SK-N-SH treated with all-trans-retinoic acid at 6 μM for 48 hours (cell line): ENCODE measurements around the gene CD38.
A peak's percentile ranks its signal among the peaks of the same experiment; 100 is the strongest.

ENCODE experiments used
- ATAC-seq: fragments of 200-7000 bp; cut with Tn5 transposase; 3 replicates; pipeline ENCODE4 v1.9.1; 2020; ENCODE audit warnings: mild to moderate bottlenecking, moderate library complexity
- ARNTL ChIP-seq: fragments of 450-650 bp; formaldehyde crosslinking; IDR thresholded peaks from 2 replicates; pipeline ENCODE4 v1.5.0; 2020; ENCODE audit warnings: low read depth, mild to moderate bottlenecking, moderate library complexity, borderline replicate concordance
- BACH2 ChIP-seq: fragments of 250-450 bp; sonication (Bioruptor Pico); IDR thresholded peaks from 2 replicates; pipeline ENCODE4 v1.9.0; 2021; ENCODE audit warnings: mild to moderate bottlenecking, borderline replicate concordance
- CSDC2 ChIP-seq: fragments of 250-450 bp; sonication (Bioruptor Pico); IDR thresholded peaks from 2 replicates; pipeline ENCODE4 v1.5.0; 2020; ENCODE audit warnings: mild to moderate bottlenecking, moderate library complexity
- ESRRG ChIP-seq: fragments of 250-450 bp; sonication (Bioruptor Pico); IDR thresholded peaks from 2 replicates; pipeline ENCODE4 v1.6.1; 2021; ENCODE audit warnings: mild to moderate bottlenecking
- GLIS3 ChIP-seq: fragments of 250-450 bp; sonication (Bioruptor Pico); IDR thresholded peaks from 2 replicates; pipeline ENCODE4 v1.5.0; 2020; ENCODE audit warnings: mild to moderate bottlenecking, moderate library complexity
- ISL1 ChIP-seq: fragments of 250-450 bp; sonication (Bioruptor Pico); IDR thresholded peaks from 2 replicates; pipeline ENCODE4 v2.1.2; 2022; ENCODE audit warnings: mild to moderate bottlenecking, moderate library complexity
- OSR1 ChIP-seq: fragments of 250-450 bp; sonication (Bioruptor Pico); IDR thresholded peaks from 2 replicates; pipeline ENCODE4 v1.8.0; 2022; ENCODE audit warnings: moderate library complexity, mild to moderate bottlenecking, inconsistent platforms
- PPARA ChIP-seq: fragments of 250-450 bp; sonication (Bioruptor Pico); IDR thresholded peaks from 2 replicates; pipeline ENCODE4 v1.5.0; 2020; ENCODE audit warnings: mild to moderate bottlenecking, borderline replicate concordance
- RARB ChIP-seq: fragments of 250-450 bp; sonication (Bioruptor Pico); IDR thresholded peaks from 2 replicates; pipeline ENCODE4 v1.8.0; 2021; ENCODE audit warnings: mild to moderate bottlenecking, moderate library complexity
- TCF4 ChIP-seq: fragments of 250-450 bp; sonication (Bioruptor Pico); IDR thresholded peaks from 2 replicates; pipeline ENCODE4 v1.8.0; 2021; ENCODE audit warnings: mild to moderate bottlenecking, moderate library complexity, borderline replicate concordance
- TOX ChIP-seq: fragments of 250-450 bp; sonication (Bioruptor Pico); IDR thresholded peaks from 2 replicates; pipeline ENCODE4 v1.8.0; 2021; ENCODE audit warnings: mild to moderate bottlenecking, moderate library complexity, borderline replicate concordance
- ZC3H10 ChIP-seq: fragments of 250-450 bp; sonication (Bioruptor Pico); IDR thresholded peaks from 2 replicates; pipeline ENCODE4 v1.5.1; 2021; ENCODE audit warnings: mild to moderate bottlenecking, moderate library complexity
- ZFP3 ChIP-seq: fragments of 250-450 bp; sonication (Bioruptor Pico); IDR thresholded peaks from 2 replicates; pipeline ENCODE4 v1.5.0; 2020; ENCODE audit warnings: mild to moderate bottlenecking, moderate library complexity
- ZNF565 ChIP-seq: fragments of 450-650 bp; formaldehyde crosslinking; conservative IDR thresholded peaks from 2 replicates; pipeline ENCODE4 v1.5.0; 2020; ENCODE audit warnings: low read depth, mild to moderate bottlenecking, moderate library complexity
- TF ChIP-seq, protein P1 (sequence below): fragments of 250-450 bp; sonication (Bioruptor Pico); IDR thresholded peaks from 2 replicates; pipeline ENCODE4 v1.5.0; 2020; ENCODE audit warnings: mild to moderate bottlenecking, moderate library complexity
- TF ChIP-seq, protein P2 (sequence below): fragments of 250-450 bp; sonication (Bioruptor Pico); IDR thresholded peaks from 2 replicates; pipeline ENCODE4 v1.8.0; 2021; ENCODE audit warnings: low read depth, mild to moderate bottlenecking, moderate library complexity, borderline replicate concordance
- TF ChIP-seq, protein P3 (sequence below): fragments of 250-450 bp; sonication (Bioruptor Pico); IDR thresholded peaks from 2 replicates; pipeline ENCODE4 v1.5.1; 2020; ENCODE audit warnings: low read depth, mild to moderate bottlenecking, moderate library complexity
- TF ChIP-seq, protein P4 (sequence below): fragments of 250-450 bp; sonication (Bioruptor Pico); IDR thresholded peaks from 2 replicates; pipeline ENCODE4 v1.8.0; 2020; ENCODE audit warnings: mild to moderate bottlenecking, moderate library complexity, borderline replicate concordance

CD38 gene

DNA sequence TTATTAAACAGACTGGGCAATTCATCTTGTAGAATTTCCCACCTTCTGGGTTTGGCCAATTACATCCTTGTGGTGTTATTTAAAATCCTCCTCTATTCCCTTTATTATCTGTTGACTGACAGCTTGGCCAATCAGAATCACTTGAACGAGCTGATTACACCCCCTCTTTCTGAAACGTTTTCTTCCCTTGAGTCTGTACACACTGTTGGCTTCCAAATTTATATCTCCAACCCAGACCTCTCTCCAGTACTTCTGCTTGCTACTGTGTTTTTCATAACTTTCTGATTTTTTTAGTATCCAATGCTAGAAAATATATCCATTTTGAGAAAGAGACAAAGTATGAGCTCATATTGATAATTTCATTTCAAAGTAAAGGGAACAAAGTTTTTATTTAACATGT lies 14.8 kb downstream of the CD38 start (continued):
- no peak for TF ChIP-seq ZFP3 (CRISPR knock-in tag)
- no peak for TF ChIP-seq CSDC2 (CRISPR knock-in tag)

DNA sequence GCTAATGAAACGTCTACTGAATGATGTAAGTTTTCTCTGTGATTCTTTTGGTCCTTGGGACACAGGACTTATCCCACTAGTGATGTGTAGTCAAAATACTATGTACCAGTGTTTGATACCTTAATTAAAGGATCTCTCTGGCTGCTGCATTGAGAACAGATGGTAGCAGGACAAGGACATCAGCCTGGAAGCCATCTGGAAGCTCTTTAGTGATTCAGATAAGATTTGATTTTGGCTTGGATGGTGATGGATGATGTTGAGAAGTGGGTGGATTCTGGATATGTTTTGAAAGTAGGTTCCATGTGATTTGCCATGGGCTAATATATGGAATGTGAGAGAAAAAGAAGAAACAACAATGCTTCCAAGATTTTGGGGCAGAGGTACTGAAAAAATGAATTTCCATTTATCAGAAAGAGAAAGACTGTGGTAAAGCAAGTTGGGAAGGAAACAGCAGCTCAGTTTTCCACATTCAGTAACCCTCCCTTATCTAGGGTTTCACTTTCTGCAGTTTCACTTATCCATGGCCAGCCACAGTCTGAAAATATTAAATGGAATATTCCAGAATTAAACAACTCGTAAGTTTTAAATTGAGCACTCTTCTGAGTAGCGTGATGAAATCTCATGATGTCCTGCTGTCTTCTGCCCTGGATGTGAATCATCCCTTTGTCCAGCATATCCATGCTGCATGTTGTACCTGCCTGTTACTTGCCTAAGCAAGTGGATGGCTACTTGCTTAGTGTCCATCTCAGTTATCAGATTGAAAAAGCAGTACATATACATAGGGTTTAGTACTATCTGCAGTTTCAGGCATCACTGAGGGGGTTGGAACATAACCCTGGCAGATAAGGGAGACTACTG lies 15.6 kb downstream of the CD38 start:
- no peak; the same call in 2 of the 3 replicates for ATAC-seq
- TF ChIP-seq GLIS3 (CRISPR knock-in tag), result no peak
- TF ChIP-seq, protein P1, sequence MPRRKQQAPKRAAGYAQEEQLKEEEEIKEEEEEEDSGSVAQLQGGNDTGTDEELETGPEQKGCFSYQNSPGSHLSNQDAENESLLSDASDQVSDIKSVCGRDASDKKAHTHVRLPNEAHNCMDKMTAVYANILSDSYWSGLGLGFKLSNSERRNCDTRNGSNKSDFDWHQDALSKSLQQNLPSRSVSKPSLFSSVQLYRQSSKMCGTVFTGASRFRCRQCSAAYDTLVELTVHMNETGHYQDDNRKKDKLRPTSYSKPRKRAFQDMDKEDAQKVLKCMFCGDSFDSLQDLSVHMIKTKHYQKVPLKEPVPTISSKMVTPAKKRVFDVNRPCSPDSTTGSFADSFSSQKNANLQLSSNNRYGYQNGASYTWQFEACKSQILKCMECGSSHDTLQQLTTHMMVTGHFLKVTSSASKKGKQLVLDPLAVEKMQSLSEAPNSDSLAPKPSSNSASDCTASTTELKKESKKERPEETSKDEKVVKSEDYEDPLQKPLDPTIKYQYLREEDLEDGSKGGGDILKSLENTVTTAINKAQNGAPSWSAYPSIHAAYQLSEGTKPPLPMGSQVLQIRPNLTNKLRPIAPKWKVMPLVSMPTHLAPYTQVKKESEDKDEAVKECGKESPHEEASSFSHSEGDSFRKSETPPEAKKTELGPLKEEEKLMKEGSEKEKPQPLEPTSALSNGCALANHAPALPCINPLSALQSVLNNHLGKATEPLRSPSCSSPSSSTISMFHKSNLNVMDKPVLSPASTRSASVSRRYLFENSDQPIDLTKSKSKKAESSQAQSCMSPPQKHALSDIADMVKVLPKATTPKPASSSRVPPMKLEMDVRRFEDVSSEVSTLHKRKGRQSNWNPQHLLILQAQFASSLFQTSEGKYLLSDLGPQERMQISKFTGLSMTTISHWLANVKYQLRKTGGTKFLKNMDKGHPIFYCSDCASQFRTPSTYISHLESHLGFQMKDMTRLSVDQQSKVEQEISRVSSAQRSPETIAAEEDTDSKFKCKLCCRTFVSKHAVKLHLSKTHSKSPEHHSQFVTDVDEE (CRISPR knock-in tag), result peak; percentile 85; the same call in 1 of the 2 replicates
- TF ChIP-seq TCF4 (CRISPR knock-in tag), result peak; percentile 97
- no peak for TF ChIP-seq BACH2 (CRISPR knock-in tag)

DNA sequence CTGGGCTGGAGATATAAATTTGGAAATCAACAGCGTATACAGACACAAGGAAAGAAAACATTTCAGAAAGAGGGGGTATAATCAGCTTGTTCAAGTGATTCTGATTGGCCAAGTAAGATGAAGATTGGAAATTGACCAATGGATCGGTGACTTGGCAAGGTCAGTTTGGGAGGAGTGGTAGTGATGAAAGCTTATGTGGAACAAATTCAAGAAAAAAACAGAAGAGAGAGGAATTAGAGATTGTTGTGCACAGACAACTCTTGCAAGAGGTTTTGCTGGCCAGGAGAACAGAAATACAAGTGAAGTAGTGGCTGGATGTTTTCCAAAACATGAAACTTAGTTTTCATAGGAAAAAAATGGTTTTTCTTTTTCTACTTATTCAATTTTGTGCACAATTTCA lies 16.3 kb downstream of the CD38 start:
- ATAC-seq, result no peak
- TF ChIP-seq ZNF565 (CRISPR knock-in tag) (no peak), ESRRG (CRISPR knock-in tag) (no peak), OSR1 (CRISPR knock-in tag) (no peak)
- TF ChIP-seq, protein P2, sequence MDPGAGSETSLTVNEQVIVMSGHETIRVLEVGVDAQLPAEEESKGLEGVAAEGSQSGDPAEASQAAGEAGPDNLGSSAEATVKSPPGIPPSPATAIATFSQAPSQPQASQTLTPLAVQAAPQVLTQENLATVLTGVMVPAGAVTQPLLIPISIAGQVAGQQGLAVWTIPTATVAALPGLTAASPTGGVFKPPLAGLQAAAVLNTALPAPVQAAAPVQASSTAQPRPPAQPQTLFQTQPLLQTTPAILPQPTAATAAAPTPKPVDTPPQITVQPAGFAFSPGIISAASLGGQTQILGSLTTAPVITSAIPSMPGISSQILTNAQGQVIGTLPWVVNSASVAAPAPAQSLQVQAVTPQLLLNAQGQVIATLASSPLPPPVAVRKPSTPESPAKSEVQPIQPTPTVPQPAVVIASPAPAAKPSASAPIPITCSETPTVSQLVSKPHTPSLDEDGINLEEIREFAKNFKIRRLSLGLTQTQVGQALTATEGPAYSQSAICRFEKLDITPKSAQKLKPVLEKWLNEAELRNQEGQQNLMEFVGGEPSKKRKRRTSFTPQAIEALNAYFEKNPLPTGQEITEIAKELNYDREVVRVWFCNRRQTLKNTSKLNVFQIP (CRISPR knock-in tag), result no peak

DNA sequence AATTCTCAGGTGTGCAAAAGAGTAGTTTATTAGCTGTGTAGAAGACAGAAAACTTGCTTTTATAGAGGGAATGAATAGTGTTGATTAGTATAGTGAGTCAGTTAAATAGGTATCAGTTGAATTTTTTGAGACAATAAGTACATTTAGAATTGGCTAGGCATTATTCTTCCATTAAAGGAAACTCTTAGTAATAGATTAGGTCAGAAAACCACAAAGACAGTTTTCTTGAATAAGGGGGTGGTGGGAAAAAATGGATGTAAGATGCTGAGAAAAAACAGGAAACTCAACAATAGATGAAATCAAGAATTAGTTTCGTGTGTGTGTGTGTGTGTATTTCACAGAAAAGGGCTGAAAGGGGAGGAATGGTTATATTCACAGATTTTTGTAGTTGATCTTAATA lies 16.8 kb downstream of the CD38 start:
- TF ChIP-seq ARNTL (CRISPR knock-in tag) (no peak), ZFP3 (CRISPR knock-in tag) (no peak), ISL1 (CRISPR knock-in tag) (no peak), RARB (CRISPR knock-in tag) (no peak), CSDC2 (CRISPR knock-in tag) (no peak), ZC3H10 (CRISPR knock-in tag) (no peak), TOX (no peak), ZNF565 (CRISPR knock-in tag) (no peak), PPARA (CRISPR knock-in tag) (no peak), TCF4 (CRISPR knock-in tag) (no peak)
- TF ChIP-seq, protein P1 (CRISPR knock-in tag), result no peak
- TF ChIP-seq, protein P2 (CRISPR knock-in tag), result no peak
- TF ChIP-seq, protein P3, sequence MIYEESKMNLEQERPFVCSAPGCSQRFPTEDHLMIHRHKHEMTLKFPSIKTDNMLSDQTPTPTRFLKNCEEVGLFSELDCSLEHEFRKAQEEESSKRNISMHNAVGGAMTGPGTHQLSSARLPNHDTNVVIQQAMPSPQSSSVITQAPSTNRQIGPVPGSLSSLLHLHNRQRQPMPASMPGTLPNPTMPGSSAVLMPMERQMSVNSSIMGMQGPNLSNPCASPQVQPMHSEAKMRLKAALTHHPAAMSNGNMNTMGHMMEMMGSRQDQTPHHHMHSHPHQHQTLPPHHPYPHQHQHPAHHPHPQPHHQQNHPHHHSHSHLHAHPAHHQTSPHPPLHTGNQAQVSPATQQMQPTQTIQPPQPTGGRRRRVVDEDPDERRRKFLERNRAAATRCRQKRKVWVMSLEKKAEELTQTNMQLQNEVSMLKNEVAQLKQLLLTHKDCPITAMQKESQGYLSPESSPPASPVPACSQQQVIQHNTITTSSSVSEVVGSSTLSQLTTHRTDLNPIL (CRISPR knock-in tag), result no peak
- TF ChIP-seq, protein P4, sequence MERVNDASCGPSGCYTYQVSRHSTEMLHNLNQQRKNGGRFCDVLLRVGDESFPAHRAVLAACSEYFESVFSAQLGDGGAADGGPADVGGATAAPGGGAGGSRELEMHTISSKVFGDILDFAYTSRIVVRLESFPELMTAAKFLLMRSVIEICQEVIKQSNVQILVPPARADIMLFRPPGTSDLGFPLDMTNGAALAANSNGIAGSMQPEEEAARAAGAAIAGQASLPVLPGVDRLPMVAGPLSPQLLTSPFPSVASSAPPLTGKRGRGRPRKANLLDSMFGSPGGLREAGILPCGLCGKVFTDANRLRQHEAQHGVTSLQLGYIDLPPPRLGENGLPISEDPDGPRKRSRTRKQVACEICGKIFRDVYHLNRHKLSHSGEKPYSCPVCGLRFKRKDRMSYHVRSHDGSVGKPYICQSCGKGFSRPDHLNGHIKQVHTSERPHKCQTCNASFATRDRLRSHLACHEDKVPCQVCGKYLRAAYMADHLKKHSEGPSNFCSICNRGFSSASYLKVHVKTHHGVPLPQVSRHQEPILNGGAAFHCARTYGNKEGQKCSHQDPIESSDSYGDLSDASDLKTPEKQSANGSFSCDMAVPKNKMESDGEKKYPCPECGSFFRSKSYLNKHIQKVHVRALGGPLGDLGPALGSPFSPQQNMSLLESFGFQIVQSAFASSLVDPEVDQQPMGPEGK (CRISPR knock-in tag), result no peak
- TF ChIP-seq, all 23 proteins: peak for 0
- no peak for ATAC-seq
